HepG2 (cell line): Measurements from ENCODE around the gene HSD11B1. TPM values are rescaled to one million over a fixed set of nuclear protein-coding genes. Genes with fewer than 3 reads are reported as not detected.

ENCODE experiments used
- ZNF773 ChIP-seq: sonication (generic); formaldehyde crosslinking; IDR thresholded peaks from 2 replicates; pipeline ENCODE4 v1.4.0; 2020; ENCODE audit warnings: missing genetic modification reagents, borderline replicate concordance
- polyA plus RNA-seq, 8 experiments: library from polyadenylated mRNA; depleted of rRNA in 3 of 8; stranded (reverse) in 7 of 8; unstranded in 1 of 8; fragments of >200 nt; fragmentation: Illumina TruSeq in 4 of 8; extraction: Trizol in 4 of 8; gene quantifications; 2 replicates each; pipeline versions ENCODE4 v1.2.1 to v1.2.3, GENCODE V29; 2011 to 2016; ENCODE audit warnings: low read depth in 4 of 8, missing spikeins in 1 of 8, mixed read lengths in 1 of 8; ENCODE audit not compliant: insufficient read depth in 1 of 8
- total RNA-seq, 5 experiments: library from RNA; depleted of rRNA; stranded (reverse); fragments of >200 nt; fragmentation: Illumina TruSeq; extraction: Trizol; gene quantifications; 2 replicates each; pipeline ENCODE4 v1.2.3, GENCODE V29; 2016; ENCODE audit warnings: low read depth in 1 of 5
- TF ChIP-seq, protein P1 (sequence below), 2 experiments: fragments of 450-650 bp in 1 of 2; sonication (generic) in 1 of 2; formaldehyde crosslinking in 1 of 2; IDR thresholded peaks; 2 replicates each; pipeline versions ENCODE4 v1.6.1 to v1.8.0; 2016 to 2022; ENCODE audit warnings: antibody characterized with exemption in 1 of 2, mild to moderate bottlenecking in 1 of 2, missing genetic modification reagents in 1 of 2
- TF ChIP-seq, protein P2 (sequence below): sonication (generic); formaldehyde crosslinking; IDR thresholded peaks from 2 replicates; pipeline ENCODE4 v1.5.0; 2020; ENCODE audit warnings: missing genetic modification reagents, mild to moderate bottlenecking, borderline replicate concordance

HSD11B1 gene
- total and polyA plus RNA-seq, 2 of the 13 experiments (the other 11 are each of a cell fraction or from before 2014, with no cell fraction given): not detected

DNA sequence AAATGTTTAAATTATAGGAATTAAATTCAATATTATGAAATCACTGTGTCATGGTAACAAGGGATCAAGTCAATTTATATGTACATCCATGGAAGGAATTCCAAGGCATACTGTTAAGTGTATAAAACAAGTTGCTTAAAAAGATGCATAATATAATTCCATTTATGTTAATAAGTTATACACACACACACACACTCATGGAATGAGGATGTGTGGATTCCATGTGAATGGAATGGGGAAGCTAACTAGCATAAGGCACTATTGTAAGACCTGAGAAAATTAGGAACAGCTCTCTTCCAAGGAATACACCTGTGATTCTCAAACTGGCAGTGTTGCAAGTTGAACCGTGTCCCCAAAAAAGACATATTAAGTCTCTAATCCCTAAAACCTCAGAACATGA is 33.6 kb downstream of the HSD11B1 start (continued):
- TF ChIP-seq, protein P1, sequence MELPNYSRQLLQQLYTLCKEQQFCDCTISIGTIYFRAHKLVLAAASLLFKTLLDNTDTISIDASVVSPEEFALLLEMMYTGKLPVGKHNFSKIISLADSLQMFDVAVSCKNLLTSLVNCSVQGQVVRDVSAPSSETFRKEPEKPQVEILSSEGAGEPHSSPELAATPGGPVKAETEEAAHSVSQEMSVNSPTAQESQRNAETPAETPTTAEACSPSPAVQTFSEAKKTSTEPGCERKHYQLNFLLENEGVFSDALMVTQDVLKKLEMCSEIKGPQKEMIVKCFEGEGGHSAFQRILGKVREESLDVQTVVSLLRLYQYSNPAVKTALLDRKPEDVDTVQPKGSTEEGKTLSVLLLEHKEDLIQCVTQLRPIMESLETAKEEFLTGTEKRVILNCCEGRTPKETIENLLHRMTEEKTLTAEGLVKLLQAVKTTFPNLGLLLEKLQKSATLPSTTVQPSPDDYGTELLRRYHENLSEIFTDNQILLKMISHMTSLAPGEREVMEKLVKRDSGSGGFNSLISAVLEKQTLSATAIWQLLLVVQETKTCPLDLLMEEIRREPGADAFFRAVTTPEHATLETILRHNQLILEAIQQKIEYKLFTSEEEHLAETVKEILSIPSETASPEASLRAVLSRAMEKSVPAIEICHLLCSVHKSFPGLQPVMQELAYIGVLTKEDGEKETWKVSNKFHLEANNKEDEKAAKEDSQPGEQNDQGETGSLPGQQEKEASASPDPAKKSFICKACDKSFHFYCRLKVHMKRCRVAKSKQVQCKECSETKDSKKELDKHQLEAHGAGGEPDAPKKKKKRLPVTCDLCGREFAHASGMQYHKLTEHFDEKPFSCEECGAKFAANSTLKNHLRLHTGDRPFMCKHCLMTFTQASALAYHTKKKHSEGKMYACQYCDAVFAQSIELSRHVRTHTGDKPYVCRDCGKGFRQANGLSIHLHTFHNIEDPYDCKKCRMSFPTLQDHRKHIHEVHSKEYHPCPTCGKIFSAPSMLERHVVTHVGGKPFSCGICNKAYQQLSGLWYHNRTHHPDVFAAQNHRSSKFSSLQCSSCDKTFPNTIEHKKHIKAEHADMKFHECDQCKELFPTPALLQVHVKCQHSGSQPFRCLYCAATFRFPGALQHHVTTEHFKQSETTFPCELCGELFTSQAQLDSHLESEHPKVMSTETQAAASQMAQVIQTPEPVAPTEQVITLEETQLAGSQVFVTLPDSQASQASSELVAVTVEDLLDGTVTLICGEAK (IDR thresholded peaks at IDR 0.05): no peak
- TF ChIP-seq, protein P1 (CRISPR knock-in tag; IDR thresholded peaks at IDR 0.05): no peak
- TF ChIP-seq ZNF773 (CRISPR knock-in tag): no peak
- TF ChIP-seq, protein P2, sequence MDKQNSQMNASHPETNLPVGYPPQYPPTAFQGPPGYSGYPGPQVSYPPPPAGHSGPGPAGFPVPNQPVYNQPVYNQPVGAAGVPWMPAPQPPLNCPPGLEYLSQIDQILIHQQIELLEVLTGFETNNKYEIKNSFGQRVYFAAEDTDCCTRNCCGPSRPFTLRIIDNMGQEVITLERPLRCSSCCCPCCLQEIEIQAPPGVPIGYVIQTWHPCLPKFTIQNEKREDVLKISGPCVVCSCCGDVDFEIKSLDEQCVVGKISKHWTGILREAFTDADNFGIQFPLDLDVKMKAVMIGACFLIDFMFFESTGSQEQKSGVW (CRISPR knock-in tag): no peak
